GM21723 (cell line): ENCODE data around the gene SORCS3.

Experiments used
- ATAC-seq: cut with Tn5 transposase; IDR thresholded peaks from one replicate; pipeline ENCODE4 v1.9.1; 2021; ENCODE audit warnings: mild to moderate bottlenecking, moderate library complexity; ENCODE audit not compliant: unreplicated experiment

SORCS3 gene

DNA sequence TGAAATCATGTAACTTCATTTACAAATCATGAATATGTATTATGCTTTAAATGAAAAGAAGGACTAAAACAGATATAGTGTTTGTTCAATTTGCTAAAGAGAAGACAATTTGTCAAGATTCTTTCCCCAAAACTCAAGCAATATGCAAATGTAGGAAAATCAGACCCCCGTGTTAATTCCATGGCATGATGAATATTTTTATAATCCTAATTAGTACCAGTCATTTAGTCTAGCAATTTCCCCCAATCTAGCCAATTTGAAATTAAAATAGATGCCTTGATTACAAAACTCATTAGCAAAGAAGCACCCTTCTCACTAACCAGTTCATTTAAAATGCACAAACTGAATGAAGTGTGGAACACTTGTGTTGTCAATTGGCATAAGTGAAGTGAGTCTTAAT lies 347.6 kb downstream of the SORCS3 start:
- ATAC-seq = no peak

DNA sequence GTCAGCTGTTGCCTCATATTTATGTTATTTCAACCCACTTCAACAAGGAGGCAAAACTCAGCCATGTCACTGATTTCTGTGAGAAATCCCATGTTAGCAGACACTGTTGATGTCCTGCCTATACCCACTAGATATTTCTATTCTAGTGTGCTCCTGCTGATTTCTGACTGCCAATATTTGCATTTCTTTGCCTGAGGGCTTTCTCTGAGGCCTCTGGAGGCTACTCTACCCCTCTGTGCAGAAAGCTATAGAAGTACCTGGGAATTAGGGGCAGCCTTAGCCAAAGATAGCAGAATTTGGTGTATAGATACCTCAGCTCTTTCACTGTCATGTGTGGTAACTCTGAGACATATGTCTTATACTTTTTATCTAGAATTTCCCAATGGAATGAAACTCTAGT lies 348.8 kb downstream of the SORCS3 start:
- ATAC-seq = no peak

DNA sequence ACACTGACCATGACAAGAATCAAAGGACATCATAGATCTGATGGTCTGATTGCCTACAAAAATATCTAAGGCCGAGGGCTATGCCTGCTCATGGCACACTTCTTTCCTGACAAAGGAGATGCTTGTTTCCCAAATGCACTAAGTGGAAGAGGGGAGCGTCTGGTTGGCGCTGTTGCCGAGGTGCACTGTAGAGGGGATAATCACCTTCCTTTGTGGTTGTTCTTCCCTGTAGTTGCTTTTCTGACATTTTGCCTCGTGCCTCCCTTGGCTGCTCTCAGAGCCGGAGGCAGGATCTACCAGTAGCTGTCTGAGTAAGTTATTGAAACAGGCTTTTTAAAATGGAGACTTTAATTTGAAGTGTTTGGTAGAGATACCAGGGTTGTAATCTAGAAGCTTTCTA lies 352.0 kb downstream of the SORCS3 start:
- no peak for ATAC-seq

DNA sequence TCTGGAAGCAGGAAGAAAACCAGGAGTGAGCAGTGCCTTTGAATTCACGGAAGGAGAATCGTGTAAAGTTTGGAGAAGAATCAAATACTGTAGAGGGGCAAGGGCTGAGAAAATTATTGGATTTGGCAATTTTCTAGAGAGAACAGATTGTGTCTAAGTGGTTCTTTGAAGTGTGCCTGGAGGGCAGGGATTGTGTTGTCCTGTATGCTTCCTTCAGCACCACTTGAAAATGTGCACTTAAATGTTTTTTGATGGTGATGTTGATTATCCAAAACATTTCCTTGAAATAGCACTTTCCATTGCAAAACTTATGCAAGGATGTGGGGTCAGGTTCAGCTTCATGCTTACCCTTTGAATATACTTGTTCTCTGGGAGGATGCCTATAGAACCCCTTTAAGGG lies 360.2 kb downstream of the SORCS3 start:
- no peak for ATAC-seq

DNA sequence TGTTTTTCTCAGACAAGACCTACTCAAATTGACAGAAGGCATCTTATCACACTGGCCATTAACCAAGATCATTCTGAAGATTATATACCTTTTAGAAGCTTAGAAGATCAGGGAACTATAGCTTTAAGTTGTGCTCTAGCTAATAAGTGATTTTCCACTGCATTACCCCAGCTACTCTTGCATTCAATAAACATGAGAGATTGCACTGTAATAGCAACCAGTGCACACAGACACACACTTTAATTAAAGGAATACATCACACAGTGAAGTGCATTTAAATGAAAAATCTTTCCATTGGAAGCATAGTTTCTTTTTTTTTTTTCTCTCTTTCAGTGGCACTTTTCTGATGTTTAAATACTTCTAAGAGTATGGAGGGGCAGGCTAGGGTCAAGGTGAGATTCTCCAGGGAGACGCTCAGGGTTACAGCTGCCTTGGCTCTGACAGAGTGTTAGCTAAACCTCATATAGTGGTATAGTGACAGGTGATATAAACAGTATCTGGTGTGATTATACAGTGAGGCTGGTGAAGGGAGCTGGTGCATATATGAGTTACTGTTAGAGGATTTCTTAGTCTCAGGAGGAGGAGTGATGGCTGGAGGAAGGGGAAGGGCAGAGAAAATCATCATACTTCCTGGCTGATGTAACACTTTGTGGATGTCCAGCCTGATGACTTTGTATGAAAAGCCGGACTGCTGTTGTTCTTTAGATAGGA lies 369.5 kb downstream of the SORCS3 start:
- ATAC-seq = no peak

DNA sequence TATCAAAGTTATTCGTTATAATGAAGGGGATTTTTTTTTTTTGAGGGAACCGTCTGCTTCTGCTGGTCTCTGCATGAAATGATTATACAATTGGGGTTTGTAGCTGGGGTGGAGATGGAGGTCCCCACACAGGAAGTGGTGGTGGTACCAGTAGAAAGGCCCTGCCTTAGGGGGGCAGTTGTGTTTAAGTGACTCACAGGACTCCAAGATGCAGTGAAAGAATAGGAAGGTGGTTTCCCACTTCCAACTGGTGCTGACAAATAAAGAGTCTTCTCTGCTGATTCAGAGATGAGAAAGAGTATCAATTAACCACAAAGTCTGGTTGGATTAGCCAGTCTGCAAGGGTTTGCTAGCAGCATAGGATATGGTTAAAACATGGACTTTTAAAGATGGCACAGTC lies 376.0 kb downstream of the SORCS3 start:
- ATAC-seq = no peak

DNA sequence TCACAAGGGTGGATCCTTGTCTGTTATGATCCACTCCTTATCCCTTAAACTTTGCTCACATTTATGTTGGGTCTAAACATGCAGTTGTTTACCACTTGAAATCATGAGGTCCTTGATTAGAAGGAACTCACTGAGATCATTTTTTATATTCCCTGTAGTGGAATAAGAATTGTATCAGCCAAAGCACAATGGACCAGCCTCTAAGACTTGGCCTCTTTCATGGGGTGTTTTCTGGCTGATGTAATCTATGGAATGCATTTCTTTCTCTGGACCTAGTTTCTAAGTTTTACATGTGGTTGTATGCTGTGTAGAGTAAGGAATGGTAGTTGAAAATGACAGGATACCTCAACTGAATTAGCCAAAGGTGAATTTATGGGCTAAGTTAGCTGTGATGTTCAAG lies 376.6 kb downstream of the SORCS3 start:
- no peak for ATAC-seq

DNA sequence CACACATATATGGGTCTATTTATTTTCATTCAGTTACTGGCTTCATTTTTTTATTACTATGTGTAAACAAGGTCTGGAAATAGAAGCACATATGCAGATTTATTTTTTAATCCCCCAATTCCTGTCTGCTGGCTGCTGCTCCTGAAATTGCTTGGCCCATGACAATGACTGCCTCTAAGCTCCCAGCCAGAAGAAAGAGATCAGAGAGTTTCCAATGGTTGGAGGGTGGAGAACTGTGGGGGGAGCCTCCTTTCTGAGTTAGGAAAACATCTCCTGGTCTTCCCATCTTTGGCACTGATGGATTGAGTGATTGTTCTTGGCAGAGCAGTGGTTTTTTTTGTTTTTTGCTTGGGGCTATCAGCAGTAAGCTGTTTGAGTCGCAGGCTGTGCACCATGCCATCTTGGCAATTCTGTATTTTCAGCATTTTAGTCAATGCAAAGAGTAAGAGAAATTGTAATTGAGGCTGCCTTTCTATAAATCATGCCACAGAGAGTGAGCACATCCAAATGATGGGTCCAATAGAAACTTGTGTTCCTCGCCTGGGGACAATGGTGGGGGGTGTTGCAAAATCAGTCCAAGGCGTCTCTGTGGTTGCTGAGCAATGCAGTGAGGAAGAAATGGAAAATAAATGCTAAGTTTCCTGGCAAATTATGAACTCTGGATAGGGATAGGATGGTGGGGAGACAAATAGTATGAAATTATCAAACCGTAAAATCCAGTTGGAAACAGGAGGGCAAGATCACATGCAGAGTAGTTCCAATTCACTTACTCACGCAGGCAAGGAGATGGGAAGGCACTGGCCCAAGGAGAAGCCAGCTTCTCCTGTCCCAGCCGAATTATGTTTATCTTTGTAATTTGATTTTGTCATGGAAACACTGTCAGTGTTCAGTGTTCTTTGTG lies 382.4 kb downstream of the SORCS3 start:
- ATAC-seq = no peak

DNA sequence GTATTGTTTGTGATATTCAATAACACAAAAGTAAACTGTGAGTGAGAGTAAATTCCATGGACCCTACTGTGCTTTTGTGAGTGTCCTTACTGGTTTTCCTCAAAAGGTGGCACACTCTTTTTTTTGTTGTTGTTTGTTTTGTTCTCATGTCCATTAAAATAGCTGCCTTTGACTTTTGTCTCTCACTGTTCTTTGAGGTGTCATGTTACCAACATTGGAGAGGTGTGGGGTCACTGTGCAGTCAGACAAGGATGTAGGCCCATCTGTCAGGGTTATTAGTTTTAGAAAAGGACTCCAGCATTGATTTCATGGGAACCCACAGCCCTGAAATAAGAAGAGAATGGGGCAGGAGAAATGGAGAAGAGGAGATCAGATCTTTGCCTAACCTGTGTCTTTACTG lies 383.1 kb downstream of the SORCS3 start:
- no peak for ATAC-seq

DNA sequence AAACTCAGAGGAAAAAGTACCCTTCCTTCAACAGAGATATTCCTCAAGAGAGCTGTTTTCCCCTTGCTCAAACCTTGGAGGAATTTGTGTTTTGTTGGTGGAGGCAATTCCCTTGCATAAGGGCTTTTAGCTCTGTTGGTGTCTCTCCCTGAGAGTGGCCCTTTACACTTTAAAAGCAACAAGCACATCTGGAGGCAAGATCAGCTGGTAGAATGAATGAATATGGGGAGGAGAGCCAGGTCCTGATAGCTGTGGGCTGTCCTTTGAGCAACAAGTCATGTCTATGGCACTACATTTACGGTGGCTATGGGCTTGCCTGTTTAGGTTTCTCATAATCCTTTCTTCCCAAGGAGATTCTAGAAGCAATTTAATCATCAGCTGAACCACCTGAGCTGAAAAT lies 384.0 kb downstream of the SORCS3 start:
- ATAC-seq = no peak

DNA sequence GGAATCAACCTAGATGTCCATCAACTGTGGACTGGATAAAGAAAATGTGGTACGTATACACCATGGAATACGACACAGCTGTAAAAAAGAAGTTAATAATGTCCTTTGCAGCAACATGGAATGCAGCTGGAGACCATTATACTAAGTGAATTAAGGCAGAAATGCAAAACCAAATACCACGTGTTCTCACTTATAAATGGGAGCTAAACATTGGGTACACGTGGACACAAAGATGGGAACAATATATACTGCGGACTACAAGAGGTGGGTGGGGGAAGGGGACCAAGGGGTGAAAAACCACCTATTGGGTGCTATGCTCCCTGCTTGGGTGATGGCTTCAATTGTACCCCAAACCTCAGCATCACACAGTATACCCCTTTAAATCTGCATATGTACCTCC lies 385.5 kb downstream of the SORCS3 start:
- ATAC-seq = no peak

DNA sequence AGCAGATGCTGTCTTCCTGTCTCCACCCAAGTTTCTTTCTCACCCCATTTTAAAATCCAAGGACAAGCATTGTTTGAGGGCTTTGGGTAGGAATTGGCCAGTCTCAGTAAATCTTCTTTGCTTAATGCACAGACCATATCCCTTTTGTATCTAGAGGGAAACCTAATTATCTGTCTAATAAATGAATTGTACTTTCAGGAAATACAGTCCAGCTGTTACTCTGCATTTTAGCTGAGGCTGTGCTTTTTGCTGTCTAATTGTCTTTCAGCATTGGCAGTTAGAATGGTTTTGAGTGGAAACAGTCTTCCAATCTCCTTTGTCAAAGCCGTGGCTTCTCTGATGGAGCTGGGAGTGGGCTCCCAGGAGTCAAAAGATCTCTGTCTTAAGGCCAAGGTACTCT lies 388.2 kb downstream of the SORCS3 start:
- no peak for ATAC-seq

DNA sequence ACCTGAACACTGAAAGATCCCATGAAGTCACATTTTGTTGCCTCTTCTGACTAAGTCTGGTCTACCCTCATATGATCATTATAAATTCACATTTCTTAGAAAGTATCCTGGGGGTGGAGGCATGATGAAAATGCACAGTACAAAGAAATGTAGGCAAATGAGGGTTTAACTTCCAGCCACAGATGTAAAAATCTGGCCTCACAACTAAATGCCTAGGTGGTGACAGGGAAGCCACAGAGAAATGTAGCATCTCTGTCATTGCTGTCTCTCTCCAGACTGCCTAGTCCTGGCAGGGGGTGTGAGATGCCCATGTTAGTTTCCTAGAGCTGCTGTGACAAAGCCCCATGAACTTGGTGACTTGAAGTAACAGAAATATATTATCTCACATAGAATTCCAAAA lies 395.9 kb downstream of the SORCS3 start:
- no peak for ATAC-seq

DNA sequence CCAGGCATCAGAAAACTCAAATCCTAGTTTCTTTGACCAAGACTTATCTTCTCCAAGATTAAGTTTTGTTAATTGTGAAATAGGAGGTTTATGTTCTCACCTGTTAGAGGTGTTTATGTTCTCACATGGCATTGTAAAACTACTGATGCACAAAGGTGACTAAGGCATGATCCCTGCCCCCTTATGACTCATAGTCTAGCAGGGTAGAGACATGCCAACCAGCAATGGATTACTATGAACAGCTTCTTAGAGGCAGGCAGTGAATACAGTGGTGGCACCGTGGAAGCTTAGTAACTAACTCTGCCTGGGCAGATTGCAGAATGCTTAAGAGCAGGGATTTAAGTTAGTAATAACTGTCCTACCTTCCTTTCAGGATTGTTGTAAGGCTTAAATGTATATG lies 400.9 kb downstream of the SORCS3 start:
- no peak for ATAC-seq

DNA sequence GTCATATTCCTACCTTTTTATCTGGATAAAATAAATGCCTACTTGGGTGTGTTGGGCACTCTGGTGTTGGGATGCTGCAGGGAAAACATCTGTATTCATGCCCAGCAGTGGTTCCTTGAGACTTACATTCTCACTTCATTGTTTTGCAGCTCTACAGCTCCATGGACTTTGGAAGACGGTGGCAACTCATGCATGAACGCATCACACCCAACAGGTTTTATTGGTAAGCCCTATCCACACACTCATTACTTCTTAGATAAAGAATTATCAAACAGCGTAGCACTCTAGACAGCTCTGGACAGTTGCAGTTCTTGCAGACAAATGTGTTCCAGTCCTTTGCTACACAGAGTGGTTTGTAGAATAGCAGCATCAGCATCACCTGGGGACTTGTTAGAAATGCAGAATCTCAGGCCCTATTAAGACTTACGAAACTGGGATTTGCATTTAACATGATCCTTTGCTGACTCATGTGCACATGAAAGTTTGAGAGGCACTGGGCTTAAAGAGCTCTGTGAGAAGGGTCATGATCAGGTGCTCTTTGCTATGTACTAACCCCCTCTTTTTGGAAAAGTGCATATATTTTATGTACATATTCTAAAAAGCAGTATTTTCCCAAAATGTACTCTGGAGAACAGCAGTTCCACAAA lies 401.9 kb downstream of the SORCS3 start:
- ATAC-seq = no peak

DNA sequence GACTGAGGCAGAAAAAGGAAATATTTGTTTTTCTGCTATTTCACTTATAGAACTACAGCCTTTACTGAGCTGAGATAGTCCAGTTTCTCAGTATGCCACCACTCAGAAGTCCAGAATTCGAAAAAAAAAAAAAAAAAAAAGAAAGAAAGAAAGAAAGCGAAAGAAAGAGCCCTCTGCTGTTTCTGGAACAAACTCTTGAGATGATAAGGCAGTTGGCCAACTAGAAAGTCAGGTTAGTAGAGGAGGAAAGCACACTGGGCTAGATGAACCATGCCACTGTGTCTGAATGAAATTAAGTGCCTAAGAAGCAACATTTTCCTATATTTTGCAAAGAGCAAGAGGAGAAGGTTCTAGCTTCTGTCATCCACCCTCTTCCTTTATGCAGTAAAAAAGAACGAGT lies 403.8 kb downstream of the SORCS3 start:
- no peak for ATAC-seq

DNA sequence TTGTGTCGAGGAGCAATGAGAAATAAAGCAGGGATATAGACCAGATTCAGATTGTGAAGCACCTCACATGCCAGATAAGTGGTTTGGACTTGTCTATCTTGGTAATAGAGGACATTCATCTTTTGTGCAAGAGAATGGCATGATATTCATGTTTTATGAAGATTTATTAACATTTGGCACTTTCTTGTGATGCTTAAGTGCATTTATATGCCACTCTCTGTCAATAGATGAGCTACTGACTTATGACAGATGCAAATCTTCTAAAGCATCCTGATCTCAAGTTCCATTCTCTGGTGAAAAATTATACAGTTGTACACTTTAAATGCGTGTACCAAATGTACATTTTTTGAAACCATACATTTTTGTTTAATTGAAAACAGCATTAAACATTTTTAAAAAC lies 415.3 kb downstream of the SORCS3 start:
- ATAC-seq = no peak

DNA sequence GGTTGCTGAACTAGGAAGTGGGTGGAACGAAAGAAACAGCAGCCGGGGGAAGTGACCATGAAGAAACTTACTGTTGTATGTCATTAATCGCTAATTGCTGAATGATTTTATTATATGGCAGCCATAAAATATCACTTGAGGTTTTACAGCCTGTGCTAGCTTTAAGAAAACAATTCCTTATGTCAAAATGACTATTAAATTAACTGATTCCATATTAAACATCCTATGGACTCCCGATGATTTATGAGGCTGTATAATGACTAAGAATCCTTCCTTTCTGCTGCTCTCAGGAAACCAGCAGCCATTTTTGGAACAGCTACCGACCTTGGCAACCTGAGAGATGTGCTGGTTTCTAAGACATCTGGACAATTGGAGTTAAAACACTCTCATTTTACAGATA lies 421.9 kb downstream of the SORCS3 start:
- no peak for ATAC-seq

DNA sequence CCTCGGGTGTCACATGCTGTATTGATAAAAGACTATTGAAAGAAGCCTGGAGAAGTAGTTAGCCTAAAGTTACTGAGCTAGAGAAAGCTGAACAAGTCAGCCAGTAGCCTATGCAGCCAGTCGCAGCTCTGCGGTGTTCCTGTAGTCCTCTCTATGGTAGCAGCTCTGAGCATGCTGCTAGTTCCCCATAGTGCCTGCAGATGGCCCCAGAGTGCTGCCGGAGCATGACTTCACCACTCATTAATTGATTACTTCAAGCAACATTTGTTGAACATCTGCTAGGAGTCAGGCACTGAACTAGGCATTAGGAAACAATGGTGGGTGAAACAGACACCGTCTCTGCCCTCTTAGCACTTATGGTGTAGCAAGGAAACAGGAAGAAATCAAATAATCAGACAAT lies 422.7 kb downstream of the SORCS3 start:
- ATAC-seq = no peak

DNA sequence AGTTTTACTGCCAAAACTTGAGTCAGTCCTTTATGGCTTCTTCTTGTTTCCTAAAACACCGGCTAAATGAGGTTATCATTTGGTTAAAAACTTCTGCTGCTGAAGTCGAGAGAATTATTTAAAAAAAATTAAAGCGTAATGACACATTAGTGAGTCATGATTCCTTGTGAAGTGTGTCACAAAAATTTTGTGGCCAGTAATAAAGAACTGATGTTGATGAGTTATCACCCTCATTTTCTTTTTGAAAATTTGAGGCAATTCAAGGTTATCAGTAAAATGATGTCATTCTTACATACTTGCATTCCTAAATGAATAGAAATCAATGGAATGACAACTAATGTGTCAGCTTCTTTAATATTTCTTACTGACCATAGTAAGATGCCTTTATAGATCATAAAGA lies 427.4 kb downstream of the SORCS3 start:
- ATAC-seq = no peak

DNA sequence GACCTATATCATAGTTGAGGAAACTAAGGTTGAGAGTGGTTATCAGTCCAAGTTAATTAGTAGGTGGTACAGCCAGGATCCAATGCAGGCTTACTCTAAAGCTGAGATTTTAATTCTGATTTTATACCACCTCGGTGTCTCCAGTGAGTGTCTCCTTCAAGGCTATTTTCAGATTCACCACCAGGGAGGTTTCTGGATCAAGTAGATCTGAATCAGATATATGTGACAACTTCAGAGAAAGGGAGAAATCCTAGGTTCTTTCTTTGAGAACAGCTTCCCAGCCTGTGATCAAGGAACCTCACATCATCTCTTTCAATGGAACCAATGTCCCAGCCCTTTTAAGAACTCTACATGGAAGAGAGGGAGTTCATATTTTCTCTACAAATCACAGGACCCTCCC lies 429.2 kb downstream of the SORCS3 start:
- no peak for ATAC-seq

DNA sequence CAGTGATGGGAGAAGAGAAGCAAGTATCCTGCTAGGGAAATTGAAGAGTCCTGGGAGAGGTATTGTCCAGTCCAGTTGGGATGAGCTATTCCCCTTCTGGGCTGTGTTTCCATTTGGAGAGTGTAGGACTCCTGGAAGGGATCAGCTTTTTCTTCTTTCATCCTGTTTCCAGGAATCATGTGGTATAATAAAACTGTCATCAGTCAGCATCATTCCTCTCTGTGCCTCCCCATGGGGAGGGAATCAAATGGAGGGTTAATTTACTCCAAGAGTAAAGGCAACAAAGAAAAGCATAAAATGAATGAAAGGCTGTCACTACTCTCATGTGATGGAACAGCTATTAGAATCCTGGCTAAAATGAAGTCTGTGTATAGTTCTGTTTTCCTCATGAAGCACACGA lies 429.9 kb downstream of the SORCS3 start:
- ATAC-seq = no peak
